ENCODE data around the gene TRAF7. TPM values are rescaled to one million over a fixed set of nuclear protein-coding genes. Genes with fewer than 3 reads are reported as not detected.

TRAF7 gene
- total RNA-seq, 1 donor from 2014 or later, result 39.6 TPM

DNA sequence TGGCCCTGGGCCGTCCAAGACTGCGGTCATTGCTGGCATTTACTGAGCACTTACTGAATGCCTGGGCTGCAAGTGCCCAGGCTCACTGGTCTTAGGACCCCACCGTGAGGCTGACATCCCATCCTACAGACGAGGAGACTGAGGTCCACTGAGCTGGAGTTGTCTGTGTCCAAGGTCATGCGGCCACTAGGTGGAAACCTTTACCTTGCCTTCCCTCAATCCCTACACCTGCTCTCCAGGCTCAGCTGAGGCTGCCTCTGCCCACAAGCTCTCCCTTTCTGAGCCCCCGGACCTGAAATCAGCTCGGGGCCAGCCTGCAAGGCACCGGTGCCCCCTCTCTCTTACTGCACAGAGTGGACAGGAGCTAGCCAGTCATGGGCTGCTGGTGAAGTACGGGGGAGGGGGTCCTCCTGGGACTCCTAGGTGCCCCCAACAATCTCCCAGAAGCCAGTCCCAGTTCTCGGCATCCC is 39.3 kb downstream of the TRAF7 start:
- no peak overlapping the region for H3K27ac ChIP-seq
- H3K27me3 ChIP-seq, result peaks cover 23% of the 10 kb centered on the region

DNA sequence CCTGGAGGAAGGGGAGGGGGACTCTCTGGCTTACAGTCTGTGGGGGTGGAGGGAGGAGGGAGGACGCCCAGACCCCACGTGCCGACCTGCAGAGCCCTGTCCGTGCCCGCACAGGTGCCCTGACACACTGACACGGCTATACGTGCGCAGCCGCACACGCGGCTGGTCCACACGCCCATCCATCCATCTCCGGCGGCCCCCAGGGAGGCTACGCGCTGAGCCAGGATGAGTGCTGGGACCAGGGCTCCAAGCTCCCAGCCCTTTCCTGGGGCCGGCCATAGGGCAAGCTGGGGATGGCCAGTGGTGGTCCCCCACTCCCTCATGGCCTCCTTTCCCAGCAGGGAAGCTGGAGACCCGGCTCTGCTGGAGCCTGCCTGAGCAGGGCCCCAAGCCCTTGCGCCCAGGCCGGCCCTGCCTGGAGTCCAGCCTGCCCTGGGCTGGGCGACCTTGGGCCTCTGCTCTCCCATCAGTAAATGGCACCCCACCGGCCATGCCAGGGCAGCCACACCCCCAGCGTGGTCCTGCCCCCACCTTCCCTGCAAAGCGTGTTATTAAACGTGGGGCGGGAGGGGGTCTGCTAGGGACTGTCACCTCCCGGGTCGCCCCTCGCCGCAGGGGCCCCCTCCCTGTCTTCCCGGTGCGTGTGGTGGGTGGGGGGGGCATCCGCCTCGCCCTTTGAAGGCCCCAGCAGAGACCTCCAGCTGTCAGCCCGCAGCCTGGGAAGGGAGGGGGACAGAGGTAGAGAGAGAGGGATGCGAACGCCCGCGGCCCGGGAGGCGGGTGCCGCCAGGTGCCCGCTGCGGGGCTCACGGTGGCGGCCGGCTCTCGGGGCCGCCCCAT is 40.0 kb downstream of the TRAF7 start:
- TF ChIP-seq, protein P1, sequence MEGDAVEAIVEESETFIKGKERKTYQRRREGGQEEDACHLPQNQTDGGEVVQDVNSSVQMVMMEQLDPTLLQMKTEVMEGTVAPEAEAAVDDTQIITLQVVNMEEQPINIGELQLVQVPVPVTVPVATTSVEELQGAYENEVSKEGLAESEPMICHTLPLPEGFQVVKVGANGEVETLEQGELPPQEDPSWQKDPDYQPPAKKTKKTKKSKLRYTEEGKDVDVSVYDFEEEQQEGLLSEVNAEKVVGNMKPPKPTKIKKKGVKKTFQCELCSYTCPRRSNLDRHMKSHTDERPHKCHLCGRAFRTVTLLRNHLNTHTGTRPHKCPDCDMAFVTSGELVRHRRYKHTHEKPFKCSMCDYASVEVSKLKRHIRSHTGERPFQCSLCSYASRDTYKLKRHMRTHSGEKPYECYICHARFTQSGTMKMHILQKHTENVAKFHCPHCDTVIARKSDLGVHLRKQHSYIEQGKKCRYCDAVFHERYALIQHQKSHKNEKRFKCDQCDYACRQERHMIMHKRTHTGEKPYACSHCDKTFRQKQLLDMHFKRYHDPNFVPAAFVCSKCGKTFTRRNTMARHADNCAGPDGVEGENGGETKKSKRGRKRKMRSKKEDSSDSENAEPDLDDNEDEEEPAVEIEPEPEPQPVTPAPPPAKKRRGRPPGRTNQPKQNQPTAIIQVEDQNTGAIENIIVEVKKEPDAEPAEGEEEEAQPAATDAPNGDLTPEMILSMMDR (IDR thresholded peaks at IDR 0.05), result no peak
- peak overlapping the region; percentile 57 to 66 for H3K4me3 ChIP-seq
- no peaks in the 10 kb centered on the region for H3K9me3 ChIP-seq
- intact Hi-C loops (cut with DNase I), result no loop called here
- no peaks in the 10 kb centered on the region for H3K36me3 ChIP-seq
- DNase-seq (ENCODE audit: low spot score in 2 of 2), result no peak
- no peak overlapping the region for H3K27ac ChIP-seq
- peaks cover 23% of the 10 kb centered on the region for H3K27me3 ChIP-seq
- peaks cover 5 to 11% of the 10 kb centered on the region in 2 donors for H3K4me1 ChIP-seq

More for the DNA sequence above, 39.3 kb downstream of the TRAF7 start:
- no peak overlapping the region for H3K4me3 ChIP-seq
- H3K9me3 ChIP-seq, result no peaks in the 10 kb centered on the region
- H3K36me3 ChIP-seq, result no peaks in the 10 kb centered on the region
- intact Hi-C loops (cut with DNase I), result no loop called here
- TF ChIP-seq, protein P1 (IDR thresholded peaks at IDR 0.05), result peak in 2 of 3 experiments; percentile 22 to 23
- H3K4me1 ChIP-seq, result peaks cover 5 to 11% of the 10 kb centered on the region in 2 donors
- DNase-seq (ENCODE audit: low spot score in 2 of 2), result no peak

DNA sequence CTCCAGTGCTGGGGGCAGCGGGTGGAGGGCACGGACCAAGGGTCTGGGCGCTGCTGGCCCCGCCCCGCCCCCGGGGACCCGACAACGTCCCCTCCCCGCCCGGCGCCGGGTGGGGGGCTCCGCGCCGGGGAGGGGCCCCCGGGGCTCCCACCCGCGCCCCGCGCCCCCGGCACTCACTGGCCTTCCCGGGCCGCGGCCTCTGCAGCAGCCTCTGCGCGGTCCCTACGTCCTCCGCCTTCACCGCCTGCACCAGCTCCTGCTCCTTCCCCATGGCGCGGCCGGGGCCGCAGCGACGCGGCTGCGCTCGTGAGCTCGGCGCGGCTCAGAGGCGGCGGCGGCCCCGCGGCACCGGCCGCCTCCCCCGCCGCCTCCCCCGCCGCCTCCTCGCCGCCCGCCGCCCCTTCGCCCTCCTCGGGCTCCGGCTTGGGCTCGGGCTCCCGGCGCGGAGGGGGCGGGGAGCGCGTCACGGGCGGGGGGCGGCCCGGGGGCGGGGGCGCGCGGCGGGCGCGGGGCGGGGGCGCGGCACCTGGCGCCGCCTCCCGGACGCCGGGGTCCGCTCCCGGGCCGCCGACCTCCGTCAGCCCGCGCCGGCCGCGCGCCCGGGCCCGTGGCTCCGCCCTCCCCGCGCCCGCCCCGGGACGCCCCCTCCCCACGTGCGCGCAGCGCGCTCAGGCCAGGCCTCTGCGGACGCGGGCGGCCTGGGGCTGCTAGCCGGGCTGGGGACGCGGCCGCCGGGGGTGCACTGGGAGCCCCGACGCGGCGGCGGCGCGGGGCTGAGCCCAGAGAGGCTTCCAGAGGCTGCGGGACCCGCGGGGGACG is 40.8 kb downstream of the TRAF7 start, which contains the start of gene CASKIN1:
TSS of gene CASKIN1 (minus strand) at position 444 of the 819 bp plus-strand sequence. CDS start at position 271, 173 bp downstream.
- DNase-seq (ENCODE audit: low spot score in 2 of 2), result no peak
- TF ChIP-seq, protein P1 (IDR thresholded peaks at IDR 0.05), result no peak
- no peaks in the 10 kb centered on the region for H3K9me3 ChIP-seq
- H3K36me3 ChIP-seq, result no peaks in the 10 kb centered on the region
- peaks cover 5 to 11% of the 10 kb centered on the region in 2 donors for H3K4me1 ChIP-seq
- peaks cover 23% of the 10 kb centered on the region for H3K27me3 ChIP-seq
- H3K4me3 ChIP-seq, result peak within 1 kb of the TSS; percentile 57 to 66
- intact Hi-C loops (cut with DNase I), result no loop called here
- no peak within 1 kb of the TSS for H3K27ac ChIP-seq

DNA sequence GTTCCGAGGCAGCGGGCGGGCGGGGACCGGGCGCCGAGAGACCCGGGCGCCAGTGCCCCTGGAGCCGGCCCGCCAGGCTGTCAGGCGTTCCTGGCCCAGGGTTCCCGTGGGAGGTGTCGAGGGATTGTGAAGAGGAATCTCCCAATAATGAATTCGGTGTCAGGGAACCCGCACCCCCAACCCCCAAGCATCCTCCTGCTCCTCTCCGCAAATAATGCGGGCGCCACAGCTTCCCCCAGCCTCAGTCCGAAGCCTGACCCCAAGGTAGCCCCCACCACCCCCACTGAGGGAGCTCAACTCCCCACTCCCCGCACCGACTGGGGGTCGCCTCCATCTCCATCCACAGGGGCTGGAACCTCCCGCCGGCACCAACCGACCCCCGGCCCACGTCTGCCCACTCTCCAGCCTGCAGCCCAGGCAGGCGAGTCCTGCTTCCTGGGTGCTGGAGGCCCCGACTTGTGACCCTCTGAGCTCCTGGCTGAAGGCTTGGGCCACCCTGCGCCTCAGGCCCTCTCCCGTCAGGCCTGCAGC is 41.5 kb downstream of the TRAF7 start:
- Histone ChIP-seq H3K4me1 (peaks cover 5 to 11% of the 10 kb centered on the region in 2 donors), H3K4me3 (peak overlapping the region in 1 of 2 donors; percentile 52), H3K36me3 (no peaks in the 10 kb centered on the region), H3K9me3 (no peaks in the 10 kb centered on the region), H3K27me3 (peaks cover 23% of the 10 kb centered on the region), H3K27ac (no peak overlapping the region)
- DNase-seq (ENCODE audit: low spot score in 2 of 2), result no peak
- intact Hi-C loops (cut with DNase I), result no loop called here
- TF ChIP-seq, protein P1 (IDR thresholded peaks at IDR 0.05), result no peak

DNA sequence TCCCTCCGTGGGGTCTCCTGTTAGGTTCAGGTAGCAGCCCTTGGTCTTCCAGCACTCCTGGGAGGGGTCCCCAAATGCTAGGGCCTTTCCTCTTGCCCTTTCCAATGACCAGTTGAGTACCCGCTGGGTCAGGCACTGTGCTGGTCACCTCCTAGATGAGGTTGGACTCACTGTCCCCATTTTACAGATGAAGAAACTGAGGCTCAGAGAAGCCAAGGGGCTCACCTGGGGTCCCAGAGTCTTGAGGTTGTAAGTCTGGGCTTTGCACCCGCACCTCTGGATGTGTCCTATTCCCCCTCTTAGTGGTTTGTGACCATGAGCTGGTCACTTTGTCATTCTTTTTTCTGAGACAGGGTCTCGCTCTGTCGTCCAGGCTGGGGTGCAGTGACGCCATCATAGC is 42.2 kb downstream of the TRAF7 start:
- no peaks in the 10 kb centered on the region for H3K36me3 ChIP-seq
- peaks cover 5 to 11% of the 10 kb centered on the region in 2 donors for H3K4me1 ChIP-seq
- no peak for DNase-seq (ENCODE audit: low spot score in 2 of 2)
- peaks cover 23% of the 10 kb centered on the region for H3K27me3 ChIP-seq
- intact Hi-C loops (cut with DNase I), result no loop called here
- H3K9me3 ChIP-seq, result no peaks in the 10 kb centered on the region
- no peak overlapping the region for H3K4me3 ChIP-seq
- no peak overlapping the region for H3K27ac ChIP-seq
- TF ChIP-seq, protein P1 (IDR thresholded peaks at IDR 0.05), result no peak

All from ascending aorta (tissue), 2 donors.